ENCODE results near the gene NR2E1. TPM values are rescaled to one million over a fixed set of nuclear protein-coding genes. Genes with fewer than 3 reads are reported as not detected.

Gene NR2E1
- total and polyA plus RNA-seq, 2 of the 13 experiments (the other 11 are each of a cell fraction or from before 2014, with no cell fraction given) = not detected

DNA sequence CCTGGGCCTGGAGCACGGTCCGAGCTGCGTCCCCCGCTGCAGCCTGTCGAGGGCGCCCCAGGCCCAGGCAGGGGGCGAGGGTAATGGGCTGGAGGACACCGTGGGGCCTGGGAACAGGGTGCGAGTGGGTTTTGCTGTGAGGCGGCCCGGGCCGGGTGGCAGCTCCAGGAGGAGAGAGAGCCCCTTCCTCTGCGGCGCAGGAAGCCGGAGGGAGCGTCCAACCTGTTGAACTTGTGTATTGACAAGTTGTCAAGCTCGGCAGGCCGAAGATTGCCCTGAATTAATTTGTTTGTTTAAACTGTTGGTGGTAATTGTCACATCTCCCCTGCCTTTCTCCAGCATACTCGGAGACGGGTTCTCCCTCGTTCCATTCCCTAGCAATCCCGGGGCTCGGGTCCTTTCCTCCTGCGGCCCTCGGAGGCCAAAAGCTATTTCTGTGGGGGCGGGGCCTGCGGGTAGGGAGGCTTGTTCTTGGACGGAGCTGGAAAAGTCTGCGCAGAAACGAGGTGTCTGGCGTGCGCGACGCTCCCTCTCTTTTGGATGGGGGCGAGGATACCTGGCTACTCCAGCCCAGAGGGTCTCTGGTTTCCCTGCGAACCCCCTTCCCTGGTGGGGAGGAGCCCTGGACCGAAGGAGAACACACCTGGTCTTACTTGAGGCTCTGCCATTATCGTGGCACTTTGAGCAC is 9.9 kb downstream of the NR2E1 start (continued):
- TF ChIP-seq, protein P1, sequence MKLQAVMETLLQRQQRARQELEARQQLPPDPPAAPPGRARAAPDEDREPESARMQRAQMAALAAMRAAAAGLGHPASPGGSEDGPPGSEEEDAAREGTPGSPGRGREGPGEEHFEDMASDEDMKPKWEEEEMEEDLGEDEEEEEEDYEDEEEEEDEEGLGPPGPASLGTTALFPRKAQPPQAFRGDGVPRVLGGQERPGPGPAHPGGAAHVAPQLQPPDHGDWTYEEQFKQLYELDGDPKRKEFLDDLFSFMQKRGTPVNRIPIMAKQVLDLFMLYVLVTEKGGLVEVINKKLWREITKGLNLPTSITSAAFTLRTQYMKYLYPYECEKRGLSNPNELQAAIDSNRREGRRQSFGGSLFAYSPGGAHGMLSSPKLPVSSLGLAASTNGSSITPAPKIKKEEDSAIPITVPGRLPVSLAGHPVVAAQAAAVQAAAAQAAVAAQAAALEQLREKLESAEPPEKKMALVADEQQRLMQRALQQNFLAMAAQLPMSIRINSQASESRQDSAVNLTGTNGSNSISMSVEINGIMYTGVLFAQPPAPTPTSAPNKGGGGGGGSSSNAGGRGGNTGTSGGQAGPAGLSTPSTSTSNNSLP (IDR thresholded peaks at IDR 0.05; ENCODE audit: low read depth, low read length) = no peak
- TF ChIP-seq, protein P2, sequence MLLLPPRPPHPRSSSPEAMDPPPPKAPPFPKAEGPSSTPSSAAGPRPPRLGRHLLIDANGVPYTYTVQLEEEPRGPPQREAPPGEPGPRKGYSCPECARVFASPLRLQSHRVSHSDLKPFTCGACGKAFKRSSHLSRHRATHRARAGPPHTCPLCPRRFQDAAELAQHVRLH (CRISPR knock-in tag; IDR thresholded peaks at IDR 0.05; ENCODE audit: borderline replicate concordance, low read depth) = 0 out of 2 replicates have a peak, but pooled peaks have one; percentile 50
- TF ChIP-seq SRSF9 (IDR thresholded peaks at IDR 0.05; ENCODE audit: borderline replicate concordance, insufficient read depth, low read depth, low read length, poor library complexity, severe bottlenecking) (no peak), SP1 (IDR thresholded peaks at IDR 0.05) (no peak), SP1 (CRISPR knock-in tag; IDR thresholded peaks at IDR 0.05) (0 out of 2 replicates have a peak, but pooled peaks have one; percentile 18), NRL (CRISPR knock-in tag; IDR thresholded peaks at IDR 0.05; ENCODE audit: borderline replicate concordance) (no peak), RAD21 (CRISPR knock-in tag; IDR thresholded peaks at IDR 0.05) (peak; percentile 69; the same call in 1 of the 2 replicates), HOXA7 (CRISPR knock-in tag; IDR thresholded peaks at IDR 0.05) (no peak), RBAK (CRISPR knock-in tag; IDR thresholded peaks at IDR 0.05) (0 out of 2 replicates have a peak, but pooled peaks have one; percentile 24), ZNF749 (CRISPR knock-in tag; IDR thresholded peaks at IDR 0.05; ENCODE audit: borderline replicate concordance) (no peak), LCORL (IDR thresholded peaks at IDR 0.05) (no peak), LCORL (CRISPR knock-in tag; IDR thresholded peaks at IDR 0.05) (peak; percentile 61; the same call in 1 of the 2 replicates), NPAS2 (CRISPR knock-in tag; IDR thresholded peaks at IDR 0.05; ENCODE audit: borderline replicate concordance) (no peak), HES4 (CRISPR knock-in tag; IDR thresholded peaks at IDR 0.05; ENCODE audit: borderline replicate concordance) (0 out of 2 replicates have a peak, but pooled peaks have one; percentile 52), TBX2 (CRISPR knock-in tag; IDR thresholded peaks at IDR 0.05; ENCODE audit: borderline replicate concordance) (peak; percentile 47; the same call in 1 of the 2 replicates), HDAC2 (CRISPR knock-in tag; IDR thresholded peaks at IDR 0.05) (0 out of 2 replicates have a peak, but pooled peaks have one; percentile 23), RARA (CRISPR knock-in tag; IDR thresholded peaks at IDR 0.05) (0 out of 2 replicates have a peak, but pooled peaks have one; percentile 16), HDAC1 (CRISPR knock-in tag; IDR thresholded peaks at IDR 0.05) (0 out of 2 replicates have a peak, but pooled peaks have one; percentile 18), MED13 (CRISPR knock-in tag; IDR thresholded peaks at IDR 0.05) (no peak)
- TF ChIP-seq, protein P3, sequence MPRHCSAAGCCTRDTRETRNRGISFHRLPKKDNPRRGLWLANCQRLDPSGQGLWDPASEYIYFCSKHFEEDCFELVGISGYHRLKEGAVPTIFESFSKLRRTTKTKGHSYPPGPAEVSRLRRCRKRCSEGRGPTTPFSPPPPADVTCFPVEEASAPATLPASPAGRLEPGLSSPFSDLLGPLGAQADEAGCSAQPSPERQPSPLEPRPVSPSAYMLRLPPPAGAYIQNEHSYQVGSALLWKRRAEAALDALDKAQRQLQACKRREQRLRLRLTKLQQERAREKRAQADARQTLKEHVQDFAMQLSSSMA (CRISPR knock-in tag; IDR thresholded peaks at IDR 0.05) = no peak
- TF ChIP-seq, protein P4, sequence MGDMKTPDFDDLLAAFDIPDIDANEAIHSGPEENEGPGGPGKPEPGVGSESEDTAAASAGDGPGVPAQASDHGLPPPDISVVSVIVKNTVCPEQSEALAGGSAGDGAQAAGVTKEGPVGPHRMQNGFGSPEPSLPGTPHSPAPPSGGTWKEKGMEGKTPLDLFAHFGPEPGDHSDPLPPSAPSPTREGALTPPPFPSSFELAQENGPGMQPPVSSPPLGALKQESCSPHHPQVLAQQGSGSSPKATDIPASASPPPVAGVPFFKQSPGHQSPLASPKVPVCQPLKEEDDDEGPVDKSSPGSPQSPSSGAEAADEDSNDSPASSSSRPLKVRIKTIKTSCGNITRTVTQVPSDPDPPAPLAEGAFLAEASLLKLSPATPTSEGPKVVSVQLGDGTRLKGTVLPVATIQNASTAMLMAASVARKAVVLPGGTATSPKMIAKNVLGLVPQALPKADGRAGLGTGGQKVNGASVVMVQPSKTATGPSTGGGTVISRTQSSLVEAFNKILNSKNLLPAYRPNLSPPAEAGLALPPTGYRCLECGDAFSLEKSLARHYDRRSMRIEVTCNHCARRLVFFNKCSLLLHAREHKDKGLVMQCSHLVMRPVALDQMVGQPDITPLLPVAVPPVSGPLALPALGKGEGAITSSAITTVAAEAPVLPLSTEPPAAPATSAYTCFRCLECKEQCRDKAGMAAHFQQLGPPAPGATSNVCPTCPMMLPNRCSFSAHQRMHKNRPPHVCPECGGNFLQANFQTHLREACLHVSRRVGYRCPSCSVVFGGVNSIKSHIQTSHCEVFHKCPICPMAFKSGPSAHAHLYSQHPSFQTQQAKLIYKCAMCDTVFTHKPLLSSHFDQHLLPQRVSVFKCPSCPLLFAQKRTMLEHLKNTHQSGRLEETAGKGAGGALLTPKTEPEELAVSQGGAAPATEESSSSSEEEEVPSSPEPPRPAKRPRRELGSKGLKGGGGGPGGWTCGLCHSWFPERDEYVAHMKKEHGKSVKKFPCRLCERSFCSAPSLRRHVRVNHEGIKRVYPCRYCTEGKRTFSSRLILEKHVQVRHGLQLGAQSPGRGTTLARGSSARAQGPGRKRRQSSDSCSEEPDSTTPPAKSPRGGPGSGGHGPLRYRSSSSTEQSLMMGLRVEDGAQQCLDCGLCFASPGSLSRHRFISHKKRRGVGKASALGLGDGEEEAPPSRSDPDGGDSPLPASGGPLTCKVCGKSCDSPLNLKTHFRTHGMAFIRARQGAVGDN (CRISPR knock-in tag; IDR thresholded peaks at IDR 0.05) = peak; percentile 71
